Measurements from ENCODE around the gene HSPA9. TPM values are rescaled to one million over a fixed set of nuclear protein-coding genes. Genes with fewer than 3 reads are reported as not detected.

Gene HSPA9
- total and polyA plus RNA-seq, 4 donors = 77.8 to 194 (median 147) TPM

DNA sequence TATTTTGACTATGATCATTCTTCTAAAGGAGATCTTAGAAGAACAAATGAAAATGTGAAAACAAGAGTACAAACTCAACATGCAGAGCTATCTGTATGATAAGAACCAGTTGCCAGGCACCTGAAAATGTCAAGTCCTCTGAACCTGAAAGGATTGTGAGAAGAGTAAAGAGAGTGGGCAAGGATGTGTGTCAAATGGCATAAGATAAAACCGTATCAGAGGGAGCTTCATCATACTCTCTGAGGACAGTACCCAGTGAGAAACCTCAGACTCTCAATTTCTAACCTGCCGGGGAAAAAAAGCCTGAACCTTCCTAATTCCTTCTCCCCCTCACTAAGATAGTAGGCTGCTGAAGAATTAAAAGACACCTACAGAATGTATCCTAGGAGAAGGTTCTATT is 39.0 kb downstream of the HSPA9 start:
- no peaks in the 10 kb centered on the region for H3K9me3 ChIP-seq (ENCODE audit: control insufficient read depth in 4 of 4, insufficient read depth in 3 of 4, low read length in 3 of 4)
- no peak overlapping the region for H3K4me3 ChIP-seq
- ATAC-seq (ENCODE audit: insufficient read depth, low FRiP score) (no peak), DNase-seq (no peak)
- TF ChIP-seq, protein P1, sequence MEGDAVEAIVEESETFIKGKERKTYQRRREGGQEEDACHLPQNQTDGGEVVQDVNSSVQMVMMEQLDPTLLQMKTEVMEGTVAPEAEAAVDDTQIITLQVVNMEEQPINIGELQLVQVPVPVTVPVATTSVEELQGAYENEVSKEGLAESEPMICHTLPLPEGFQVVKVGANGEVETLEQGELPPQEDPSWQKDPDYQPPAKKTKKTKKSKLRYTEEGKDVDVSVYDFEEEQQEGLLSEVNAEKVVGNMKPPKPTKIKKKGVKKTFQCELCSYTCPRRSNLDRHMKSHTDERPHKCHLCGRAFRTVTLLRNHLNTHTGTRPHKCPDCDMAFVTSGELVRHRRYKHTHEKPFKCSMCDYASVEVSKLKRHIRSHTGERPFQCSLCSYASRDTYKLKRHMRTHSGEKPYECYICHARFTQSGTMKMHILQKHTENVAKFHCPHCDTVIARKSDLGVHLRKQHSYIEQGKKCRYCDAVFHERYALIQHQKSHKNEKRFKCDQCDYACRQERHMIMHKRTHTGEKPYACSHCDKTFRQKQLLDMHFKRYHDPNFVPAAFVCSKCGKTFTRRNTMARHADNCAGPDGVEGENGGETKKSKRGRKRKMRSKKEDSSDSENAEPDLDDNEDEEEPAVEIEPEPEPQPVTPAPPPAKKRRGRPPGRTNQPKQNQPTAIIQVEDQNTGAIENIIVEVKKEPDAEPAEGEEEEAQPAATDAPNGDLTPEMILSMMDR (IDR thresholded peaks at IDR 0.05; ENCODE audit: control extremely low read depth, extremely low read depth) = no peak
- H3K27ac ChIP-seq (ENCODE audit: low read depth in 1 of 2, low read length in 1 of 2) = no peak overlapping the region
- 59 to 82% methylated on average over 2 of the region's 2 CpGs for WGBS, 2 donors
- peaks cover 0 to 5% (median 2%) of the 10 kb centered on the region in 4 donors for H3K36me3 ChIP-seq (ENCODE audit: control insufficient read depth in 4 of 4, insufficient read depth in 4 of 4, low read length in 4 of 4)
- H3K27me3 ChIP-seq (ENCODE audit: control insufficient read depth in 3 of 3, insufficient read depth in 3 of 3, low read length in 2 of 3) = no peaks in the 10 kb centered on the region
- H3K9ac ChIP-seq (ENCODE audit: insufficient read depth in 1 of 2, low read length in 2 of 2) = no peak overlapping the region
- peaks cover 0 to 20% (median 5%) of the 10 kb centered on the region in 5 donors for H3K4me1 ChIP-seq (ENCODE audit: control insufficient read depth in 5 of 5, insufficient read depth in 5 of 5, low read length in 5 of 5)

DNA sequence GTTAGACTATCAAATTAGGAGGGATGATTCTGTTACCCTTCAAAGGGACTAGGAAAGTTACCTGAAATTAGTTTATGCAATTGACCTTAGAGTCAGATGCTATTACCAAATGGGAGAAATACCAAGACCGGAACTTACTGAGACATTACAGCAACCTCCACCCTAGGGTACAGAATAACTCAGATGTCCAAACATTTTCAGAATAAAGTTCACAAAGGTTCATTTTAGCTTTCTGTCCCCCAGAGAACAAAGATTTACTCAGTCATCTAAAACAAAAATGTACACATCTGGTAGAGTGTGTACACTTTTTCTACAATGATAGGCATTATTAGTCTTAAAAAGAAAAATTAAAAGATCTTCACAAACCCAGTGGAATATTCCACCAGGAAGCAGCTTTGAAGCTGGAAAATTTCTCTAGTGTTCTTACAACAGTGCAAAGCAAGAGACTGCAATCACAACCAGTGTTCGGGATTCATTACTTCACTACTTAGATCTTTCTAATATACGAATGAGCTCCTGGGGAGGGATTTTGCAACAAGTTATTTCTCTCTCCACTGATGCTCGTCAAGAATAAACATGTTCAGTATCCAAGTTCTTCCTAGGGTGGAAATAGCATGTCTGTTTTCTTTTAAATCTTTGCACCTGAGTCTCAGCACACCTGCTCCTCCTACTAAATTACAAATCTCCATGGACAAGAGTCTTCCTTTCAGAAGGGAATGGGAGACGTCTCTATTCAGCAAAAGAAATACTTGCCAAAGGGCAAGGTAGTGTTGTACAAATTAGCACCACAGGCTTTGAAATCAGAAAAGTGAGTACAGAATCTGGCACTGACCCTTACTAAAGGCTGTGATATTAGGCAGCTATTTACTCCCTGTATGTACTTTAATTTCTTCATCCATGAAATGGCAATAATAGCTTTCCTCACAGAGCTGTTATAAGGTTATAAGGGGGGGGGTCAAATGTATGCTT is 40.9 kb downstream of the HSPA9 start:
- Histone ChIP-seq H3K36me3 (ENCODE audit: control insufficient read depth in 4 of 4, insufficient read depth in 4 of 4, low read length in 4 of 4) (peaks cover 0 to 5% (median 3%) of the 10 kb centered on the region in 4 donors), H3K4me1 (ENCODE audit: control insufficient read depth in 5 of 5, insufficient read depth in 5 of 5, low read length in 5 of 5) (peaks cover 0 to 14% (median 0%) of the 10 kb centered on the region in 5 donors), H3K9me3 (ENCODE audit: control insufficient read depth in 4 of 4, insufficient read depth in 3 of 4, low read length in 3 of 4) (no peaks in the 10 kb centered on the region), H3K9ac (ENCODE audit: insufficient read depth in 1 of 2, low read length in 2 of 2) (no peak overlapping the region), H3K27ac (ENCODE audit: low read depth in 1 of 2, low read length in 1 of 2) (no peak overlapping the region), H3K27me3 (ENCODE audit: control insufficient read depth in 3 of 3, insufficient read depth in 3 of 3, low read length in 2 of 3) (no peaks in the 10 kb centered on the region), H3K4me3 (no peak overlapping the region)
- TF ChIP-seq, protein P1 (IDR thresholded peaks at IDR 0.05; ENCODE audit: control extremely low read depth, extremely low read depth) = no peak
- WGBS, 2 donors = 50 to 65% methylated on average over 5 of the region's 5 CpGs
- ATAC-seq (ENCODE audit: insufficient read depth, low FRiP score) (no peak), DNase-seq (no peak)

DNA sequence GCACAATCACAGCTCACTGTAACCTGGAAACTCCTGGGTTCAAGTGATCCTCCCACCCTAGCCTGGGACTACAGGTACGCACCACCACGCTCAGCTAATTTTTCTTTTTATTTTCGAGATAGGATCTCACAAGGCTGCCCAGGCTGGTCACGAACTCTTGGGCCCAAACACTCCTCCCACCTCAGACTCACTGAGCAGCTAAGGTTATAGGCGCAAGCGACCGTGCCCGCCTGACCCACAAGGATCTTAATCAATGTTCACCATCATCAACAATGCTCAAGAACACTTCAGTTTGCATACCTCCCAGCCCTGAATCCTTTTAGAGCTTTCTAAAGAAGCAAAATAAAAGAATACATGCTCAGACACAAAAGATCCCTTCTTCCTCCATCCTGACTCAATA is 45.4 kb downstream of the HSPA9 start:
- WGBS, 2 donors = 77 to 93% methylated on average over 8 of the region's 8 CpGs
- Histone ChIP-seq H3K27me3 (ENCODE audit: control insufficient read depth in 3 of 3, insufficient read depth in 3 of 3, low read length in 2 of 3) (no peaks in the 10 kb centered on the region), H3K9me3 (ENCODE audit: control insufficient read depth in 4 of 4, insufficient read depth in 3 of 4, low read length in 3 of 4) (no peaks in the 10 kb centered on the region), H3K36me3 (ENCODE audit: control insufficient read depth in 4 of 4, insufficient read depth in 4 of 4, low read length in 4 of 4) (peaks cover 0 to 6% (median 3%) of the 10 kb centered on the region in 4 donors), H3K4me3 (no peak overlapping the region), H3K4me1 (ENCODE audit: control insufficient read depth in 5 of 5, insufficient read depth in 5 of 5, low read length in 5 of 5) (peaks cover 0 to 6% (median 0%) of the 10 kb centered on the region in 5 donors), H3K9ac (ENCODE audit: insufficient read depth in 1 of 2, low read length in 2 of 2) (no peak overlapping the region), H3K27ac (ENCODE audit: low read depth in 1 of 2, low read length in 1 of 2) (no peak overlapping the region)
- DNase-seq (no peak), ATAC-seq (ENCODE audit: insufficient read depth, low FRiP score) (no peak)
- TF ChIP-seq, protein P1 (IDR thresholded peaks at IDR 0.05; ENCODE audit: control extremely low read depth, extremely low read depth) = no peak

Data from lung (tissue), 12 donors.